NB4 (cell line): ENCODE measurements around the gene ADAMTS2.

Experiments used
- DNase-seq: peaks from one replicate; pipeline ENCODE4 v3.0.0; 2010; ENCODE audit warnings: low read depth
- H3K4me3 ChIP-seq: one replicate; pipeline ENCODE4 v1.5.1; 2011; ENCODE audit warnings: mild to moderate bottlenecking, low read depth, low read length, moderate library complexity
- MYC ChIP-seq: IDR thresholded peaks from 2 replicates; pipeline ENCODE4 v1.6.1; 2011; ENCODE audit warnings: low read depth, low read length
- POLR2A ChIP-seq: IDR thresholded peaks from 2 replicates; pipeline ENCODE4 v1.6.1; 2011; ENCODE audit warnings: mild to moderate bottlenecking; ENCODE audit not compliant: insufficient read length; ENCODE audit errors: extremely low read depth
- TF ChIP-seq, protein P1 (sequence below): IDR thresholded peaks from 2 replicates; pipeline ENCODE4 v1.6.1; 2011; ENCODE audit warnings: low read depth, low read length
- TF ChIP-seq, protein P2 (sequence below): IDR thresholded peaks from one replicate; pipeline ENCODE4 v1.5.1; 2012; ENCODE audit warnings: low read depth, low read length

Gene ADAMTS2

GRCh38 chr5:179135006-179135405 is 210.3 kb downstream of the ADAMTS2 start:
- TF ChIP-seq, protein P1, sequence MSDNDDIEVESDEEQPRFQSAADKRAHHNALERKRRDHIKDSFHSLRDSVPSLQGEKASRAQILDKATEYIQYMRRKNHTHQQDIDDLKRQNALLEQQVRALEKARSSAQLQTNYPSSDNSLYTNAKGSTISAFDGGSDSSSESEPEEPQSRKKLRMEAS: no peak
- TF ChIP-seq POLR2A (no peak), MYC (no peak)
- TF ChIP-seq, protein P2, sequence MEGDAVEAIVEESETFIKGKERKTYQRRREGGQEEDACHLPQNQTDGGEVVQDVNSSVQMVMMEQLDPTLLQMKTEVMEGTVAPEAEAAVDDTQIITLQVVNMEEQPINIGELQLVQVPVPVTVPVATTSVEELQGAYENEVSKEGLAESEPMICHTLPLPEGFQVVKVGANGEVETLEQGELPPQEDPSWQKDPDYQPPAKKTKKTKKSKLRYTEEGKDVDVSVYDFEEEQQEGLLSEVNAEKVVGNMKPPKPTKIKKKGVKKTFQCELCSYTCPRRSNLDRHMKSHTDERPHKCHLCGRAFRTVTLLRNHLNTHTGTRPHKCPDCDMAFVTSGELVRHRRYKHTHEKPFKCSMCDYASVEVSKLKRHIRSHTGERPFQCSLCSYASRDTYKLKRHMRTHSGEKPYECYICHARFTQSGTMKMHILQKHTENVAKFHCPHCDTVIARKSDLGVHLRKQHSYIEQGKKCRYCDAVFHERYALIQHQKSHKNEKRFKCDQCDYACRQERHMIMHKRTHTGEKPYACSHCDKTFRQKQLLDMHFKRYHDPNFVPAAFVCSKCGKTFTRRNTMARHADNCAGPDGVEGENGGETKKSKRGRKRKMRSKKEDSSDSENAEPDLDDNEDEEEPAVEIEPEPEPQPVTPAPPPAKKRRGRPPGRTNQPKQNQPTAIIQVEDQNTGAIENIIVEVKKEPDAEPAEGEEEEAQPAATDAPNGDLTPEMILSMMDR: no peak
- no peak for DNase-seq
- no peak overlapping the region for H3K4me3 ChIP-seq

- DNase-seq: no peak
- no peak overlapping the region for H3K4me3 ChIP-seq
- TF ChIP-seq, protein P2: no peak
- TF ChIP-seq MYC: no peak
- TF ChIP-seq, protein P1: no peak
- no peak for TF ChIP-seq POLR2A
Observed at GRCh38 chr5:179134511-179134910, 210.8 kb downstream of the ADAMTS2 start.

- DNase-seq: no peak
- H3K4me3 ChIP-seq: no peak overlapping the region
- TF ChIP-seq, protein P2: no peak
- TF ChIP-seq MYC (no peak), POLR2A (no peak)
Observed at GRCh38 chr5:179132586-179133355, 212.5 kb downstream of the ADAMTS2 start.

DNA sequence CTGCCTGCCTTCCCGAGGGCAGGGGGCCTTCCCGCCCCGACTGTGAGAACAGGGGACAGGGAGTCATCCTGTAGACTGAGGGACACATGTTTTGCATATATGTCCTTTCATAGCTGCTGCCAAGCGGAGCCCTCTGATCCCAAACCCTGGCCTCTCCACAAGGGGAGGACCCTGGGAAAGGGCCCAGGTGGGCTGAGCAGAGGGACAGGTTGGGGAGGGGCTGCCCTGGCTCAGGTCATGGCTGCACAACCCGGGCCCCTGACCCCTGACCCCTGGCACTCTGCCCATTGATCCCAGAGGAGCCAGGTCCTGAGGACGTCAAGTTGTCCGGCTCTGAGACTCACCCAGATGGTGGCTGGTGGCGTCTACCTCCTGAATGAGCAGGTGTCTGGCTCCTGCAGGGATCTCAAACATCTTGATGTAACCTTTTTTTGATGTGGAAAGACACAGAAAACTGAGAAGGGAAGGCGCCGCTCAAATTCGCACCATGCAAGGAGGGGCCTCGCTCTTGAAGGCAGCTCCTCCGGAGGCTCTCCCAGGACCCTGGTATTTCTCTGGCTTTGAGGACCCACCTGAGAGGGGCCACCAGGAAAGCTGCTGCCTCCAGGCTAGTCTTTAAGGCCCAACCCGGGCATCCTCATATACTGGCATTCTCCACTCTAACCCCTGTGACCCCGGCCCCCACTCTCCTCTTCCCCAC is 213.2 kb downstream of the ADAMTS2 start:
- H3K4me3 ChIP-seq: no peak overlapping the region
- TF ChIP-seq POLR2A: no peak
- no peak for TF ChIP-seq MYC
- TF ChIP-seq, protein P1: no peak
- no peak for DNase-seq

DNA sequence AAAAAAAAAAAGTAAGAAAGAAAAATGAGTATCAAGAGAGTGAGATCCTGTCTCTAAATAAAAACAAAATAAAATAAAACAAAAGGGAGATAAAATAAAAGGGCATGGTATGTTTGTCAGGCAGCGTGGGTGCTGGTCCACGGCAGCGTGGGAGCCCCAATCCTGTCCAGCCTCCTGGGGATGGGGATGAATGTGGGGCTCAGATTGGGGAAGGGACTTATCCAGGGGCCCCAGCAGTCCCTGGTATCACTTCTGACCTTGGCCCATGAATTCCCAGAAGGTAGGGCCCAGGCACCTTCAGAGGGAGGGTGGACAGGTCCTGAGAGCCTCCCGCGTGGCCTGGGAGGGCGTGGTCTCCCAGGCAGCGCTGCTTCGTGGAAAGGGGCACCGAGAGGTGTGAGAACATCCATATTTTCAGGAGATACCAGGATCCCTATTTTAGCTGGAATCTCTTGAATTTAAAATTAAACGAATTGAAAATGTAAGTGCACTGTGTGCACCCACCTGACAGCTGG is 213.9 kb downstream of the ADAMTS2 start:
- H3K4me3 ChIP-seq: no peak overlapping the region
- TF ChIP-seq, protein P2: no peak
- TF ChIP-seq POLR2A (no peak), MYC (no peak)
- TF ChIP-seq, protein P1: no peak
- no peak for DNase-seq

- H3K4me3 ChIP-seq: no peak overlapping the region
- TF ChIP-seq, protein P2: no peak
- TF ChIP-seq POLR2A (no peak), MYC (no peak)
- TF ChIP-seq, protein P1: no peak
- no peak for DNase-seq
Observed at GRCh38 chr5:179130101-179130681, 215.1 kb downstream of the ADAMTS2 start.
